Measurements from ENCODE around the gene PLK3. TPM values are rescaled to one million over a fixed set of nuclear protein-coding genes. Genes with fewer than 3 reads are reported as not detected.
A peak's percentile ranks its signal among the peaks of the same experiment; 100 is the strongest.

The PLK3 gene
- total and polyA plus RNA-seq, 9 of the 15 experiments (the other 6 are each of a cell fraction or from before 2014, with no cell fraction given), result 0.52 to 22.7 (median 11.0) TPM

- 0 out of 2 replicates have a peak, but pooled peaks have one; percentile 12 for TF ChIP-seq ZBTB2 (IDR thresholded peaks at IDR 0.05)
- no peak for TF ChIP-seq ZBTB17 (CRISPR knock-in tag; IDR thresholded peaks at IDR 0.05)
- no peak for TF ChIP-seq SRSF7 (optimal IDR thresholded peaks at IDR 0.05; ENCODE audit: low read depth, low read length)
- TF ChIP-seq NR4A1 (CRISPR knock-in tag; IDR thresholded peaks at IDR 0.05), result no peak
- no peak for TF ChIP-seq NR4A1 (tag; IDR thresholded peaks at IDR 0.05)
- 0 out of 2 replicates have a peak, but pooled peaks have one; percentile 36 for TF ChIP-seq CREM (IDR thresholded peaks at IDR 0.05; ENCODE audit: low read depth)
- TF ChIP-seq ATF3 (IDR thresholded peaks at IDR 0.05), result no peak
- 0 out of 2 replicates have a peak, but pooled peaks have one; percentile 16 for TF ChIP-seq ATF3 (CRISPR knock-in tag; conservative IDR thresholded peaks at IDR 0.05)
- no peak for TF ChIP-seq ZNF77 (CRISPR knock-in tag; IDR thresholded peaks at IDR 0.05)
- TF ChIP-seq MAFK (IDR thresholded peaks at IDR 0.05; ENCODE audit: low read length), result peak; percentile 79
- TF ChIP-seq ZNF75A (CRISPR knock-in tag; IDR thresholded peaks at IDR 0.05), result no peak; the same call in 1 of the 2 replicates
- TF ChIP-seq SMAD3 (CRISPR knock-in tag; conservative IDR thresholded peaks at IDR 0.05), result no peak
- no peak for TF ChIP-seq KDM2B (CRISPR knock-in tag; IDR thresholded peaks at IDR 0.05)
- TF ChIP-seq ID3 (CRISPR knock-in tag; IDR thresholded peaks at IDR 0.05), result no peak
- TF ChIP-seq ID3 (tag; IDR thresholded peaks at IDR 0.05), result peak; percentile 54; the same call in 1 of the 2 replicates
- TF ChIP-seq ZNF586 (CRISPR knock-in tag; conservative IDR thresholded peaks at IDR 0.05), result no peak
- no peak for TF ChIP-seq NCOA1 (IDR thresholded peaks at IDR 0.05; ENCODE audit: low read depth)
- TF ChIP-seq ILK (tag; IDR thresholded peaks at IDR 0.05; ENCODE audit: borderline replicate concordance, low read depth), result no peak
- no peak for TF ChIP-seq PRMT5 (CRISPR knock-in tag; IDR thresholded peaks at IDR 0.05)
- TF ChIP-seq WHSC1 (IDR thresholded peaks at IDR 0.05; ENCODE audit: low read length), result peak; percentile 24
- TF ChIP-seq CCAR2 (IDR thresholded peaks at IDR 0.05; ENCODE audit: low read depth, low read length), result no peak
- TF ChIP-seq ZBTB43 (CRISPR knock-in tag; IDR thresholded peaks at IDR 0.05), result no peak
- no peak for TF ChIP-seq ZFP1 (CRISPR knock-in tag; IDR thresholded peaks at IDR 0.05)
- TF ChIP-seq E2F1 (CRISPR knock-in tag; IDR thresholded peaks at IDR 0.05), result no peak
Measured at GRCh38 chr1:44808938-44809917, 9.1 kb downstream of the PLK3 start (continued).
